Cardiac muscle cell (in vitro differentiated cells and primary cell): ENCODE data around the gene EXOC3L2. TPM values are rescaled to one million over a fixed set of nuclear protein-coding genes. Genes with fewer than 3 reads are reported as not detected.
A peak's percentile ranks its signal among the peaks of the same experiment; 100 is the strongest.

ENCODE experiments used
- DNase-seq, 2 donors: peaks; one replicate each; pipeline versions ENCODE4 v3.0.0 to v3.0.0-alpha.2; 2010 to 2017; ENCODE audit warnings: low read depth in 1 of 2, low spot score in 1 of 2
- H3K27ac ChIP-seq: fragments of 200-600 bp; sonication (generic); 2 replicates; pipeline ENCODE4 v1.5.1; 2016
- H3K27me3 ChIP-seq: fragments of 200-600 bp; sonication (generic); 2 replicates; pipeline ENCODE4 v1.6.0; 2016; ENCODE audit warnings: control low read depth
- H3K36me3 ChIP-seq: fragments of 200-600 bp; sonication (generic); 2 replicates; pipeline ENCODE4 v1.5.1; 2016; ENCODE audit warnings: control low read depth
- H3K4me1 ChIP-seq: fragments of 200-600 bp; sonication (generic); 2 replicates; pipeline ENCODE4 v1.8.1; 2017; ENCODE audit warnings: low read depth, mild to moderate bottlenecking, mixed run types
- H3K4me3 ChIP-seq: fragments of 200-600 bp; sonication (generic); 2 replicates; pipeline ENCODE4 v1.5.1; 2016; ENCODE audit warnings: mild to moderate bottlenecking
- H3K9me3 ChIP-seq: fragments of 200-600 bp; sonication (generic); 2 replicates; pipeline ENCODE4 v1.5.1; 2017; ENCODE audit warnings: low read depth, mild to moderate bottlenecking, control low read depth
- CTCF ChIP-seq: IDR thresholded peaks from 2 replicates; pipeline ENCODE4 v1.5.1; 2012; ENCODE audit warnings: low read depth, mild to moderate bottlenecking, low read length
- polyA plus RNA-seq: library from polyadenylated mRNA; unstranded; fragments of >200 nt; fragmentation: Nextera tagmentation; extraction: Ambion mirVana; gene quantifications from 2 replicates; pipeline ENCODE4 v1.2.1, GENCODE V29; 2016
- total RNA-seq: library from RNA; depleted of rRNA; stranded (reverse); fragments of >200 nt; gene quantifications from 2 replicates; pipeline ENCODE4 v1.2.3, GENCODE V29; 2016

The EXOC3L2 gene
- total and polyA plus RNA-seq, 2 experiments from 2014 or later, result 1.5 to 2.2 TPM

GRCh38 chr19:45217957-45218334 is 27.3 kb downstream of the EXOC3L2 start:
- no peaks in the 10 kb centered on the region for H3K9me3 ChIP-seq
- no peak for DNase-seq
- no peak overlapping the region for H3K4me3 ChIP-seq
- H3K4me1 ChIP-seq, result no peaks in the 10 kb centered on the region
- TF ChIP-seq CTCF, result no peak
- no peak overlapping the region for H3K27ac ChIP-seq
- peaks cover 76% of the 10 kb centered on the region for H3K27me3 ChIP-seq
- no peaks in the 10 kb centered on the region for H3K36me3 ChIP-seq

- H3K9me3 ChIP-seq, result no peaks in the 10 kb centered on the region
- H3K27me3 ChIP-seq, result peaks cover 72% of the 10 kb centered on the region
- peak overlapping the region; percentile 16 for H3K4me3 ChIP-seq
- H3K4me1 ChIP-seq, result no peaks in the 10 kb centered on the region
- TF ChIP-seq CTCF, result no peak
- no peaks in the 10 kb centered on the region for H3K36me3 ChIP-seq
- peak; percentile 12 to 54 for DNase-seq
- no peak overlapping the region for H3K27ac ChIP-seq
Observed at GRCh38 chr19:45217193-45217956, 27.8 kb downstream of the EXOC3L2 start.

DNA sequence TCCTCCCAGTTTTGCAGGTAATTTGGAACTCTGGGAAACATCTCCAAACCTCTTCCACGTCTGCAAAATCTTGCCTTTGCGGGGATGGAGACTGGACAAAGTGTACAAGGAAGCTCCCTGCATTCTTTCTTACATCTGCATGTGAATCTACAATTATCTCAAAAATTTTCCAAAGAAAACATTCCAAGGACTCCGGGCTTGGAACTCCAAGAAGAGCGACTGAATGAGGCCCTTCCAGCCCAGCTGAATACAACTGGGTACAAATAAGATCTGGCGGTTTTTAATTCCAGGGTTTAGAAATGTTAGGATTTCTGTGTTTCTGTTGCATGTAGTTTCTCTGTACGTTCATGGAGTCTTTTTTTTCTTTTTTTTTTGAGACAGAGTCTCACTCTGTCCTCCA is 28.5 kb downstream of the EXOC3L2 start:
- Histone ChIP-seq H3K4me1 (no peaks in the 10 kb centered on the region), H3K27ac (no peak overlapping the region), H3K4me3 (no peak overlapping the region), H3K9me3 (no peaks in the 10 kb centered on the region), H3K36me3 (no peaks in the 10 kb centered on the region), H3K27me3 (peaks cover 70% of the 10 kb centered on the region)
- no peak for TF ChIP-seq CTCF
- DNase-seq, result peak in 1 of 2 donors; percentile 20

DNA sequence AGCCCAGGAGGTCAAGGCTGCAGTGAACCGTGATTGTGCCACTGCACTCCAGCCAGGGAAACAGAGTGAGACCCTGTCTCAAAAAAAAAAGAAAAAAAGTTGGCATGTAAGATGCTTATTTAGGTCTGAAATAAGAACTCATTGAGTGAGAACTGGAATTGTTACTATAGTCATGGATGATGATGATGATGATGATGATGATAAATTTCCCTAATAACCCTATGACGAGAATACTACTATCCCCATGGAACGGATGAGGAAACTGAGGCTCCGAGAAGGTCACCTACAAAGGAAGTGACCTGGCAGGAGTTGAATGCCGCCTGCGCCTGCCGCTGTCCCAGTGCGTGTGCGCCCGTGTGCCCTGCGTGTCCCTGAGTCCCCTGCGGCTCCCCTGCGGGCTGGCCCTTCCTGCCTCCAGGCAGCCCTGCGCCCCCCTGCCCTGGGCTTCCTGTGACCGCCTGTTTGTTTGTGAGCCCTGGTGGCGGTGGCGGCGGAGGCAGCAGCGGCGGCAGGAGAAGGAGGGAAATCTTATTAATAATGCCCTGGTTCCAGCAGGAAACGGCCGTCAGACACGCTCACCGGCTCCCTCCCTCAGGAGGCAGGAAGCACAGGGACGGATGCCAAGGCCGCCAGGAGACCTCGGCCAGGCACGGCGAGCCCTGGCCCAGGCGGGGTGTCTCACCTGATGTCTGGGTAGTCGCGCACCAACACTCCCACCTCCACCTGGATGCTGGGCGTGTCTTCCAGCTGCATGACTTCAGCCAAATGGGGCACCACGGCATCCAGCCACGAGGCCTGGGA is 29.6 kb downstream of the EXOC3L2 start:
- H3K27ac ChIP-seq, result no peak overlapping the region
- no peak overlapping the region for H3K4me3 ChIP-seq
- no peaks in the 10 kb centered on the region for H3K36me3 ChIP-seq
- H3K4me1 ChIP-seq, result no peaks in the 10 kb centered on the region
- DNase-seq, result peak in 1 of 2 donors; percentile 14
- no peaks in the 10 kb centered on the region for H3K9me3 ChIP-seq
- peaks cover 65% of the 10 kb centered on the region for H3K27me3 ChIP-seq
- TF ChIP-seq CTCF, result no peak

GRCh38 chr19:45213031-45213430 is 32.2 kb downstream of the EXOC3L2 start:
- Histone ChIP-seq H3K4me3 (no peak overlapping the region), H3K9me3 (no peaks in the 10 kb centered on the region), H3K4me1 (no peaks in the 10 kb centered on the region), H3K36me3 (no peaks in the 10 kb centered on the region), H3K27ac (no peak overlapping the region), H3K27me3 (peaks cover 41% of the 10 kb centered on the region)
- DNase-seq, result no peak
- no peak for TF ChIP-seq CTCF
